Lung (tissue), 12 donors: ENCODE data around the gene SRCIN1. TPM values are rescaled to one million over a fixed set of nuclear protein-coding genes. Genes with fewer than 3 reads are reported as not detected.

Experiments
- ATAC-seq: fragments of 200-7000 bp; cut with Tn5 transposase; one replicate; pipeline ENCODE4 v1.9.1; 2020; ENCODE audit warnings: moderate number of reproducible peaks; ENCODE audit not compliant: insufficient read depth, low FRiP score
- DNase-seq, 3 donors: peaks; one replicate each; pipeline ENCODE4 v3.0.0-alpha.2; 2013 to 2017
- H3K27ac ChIP-seq, 2 donors: one replicate each; pipeline ENCODE4 v1.5.1; 2013; ENCODE audit warnings: mild to moderate bottlenecking in 2 of 2, moderate library complexity in 2 of 2, control low read depth in 1 of 2, inconsistent platforms in 1 of 2, low read depth in 1 of 2, low read length in 1 of 2
- H3K27me3 ChIP-seq, 3 donors: one replicate each; pipeline ENCODE4 v1.5.1; 2013; ENCODE audit warnings: low read length in 2 of 3; ENCODE audit not compliant: control insufficient read depth in 3 of 3, insufficient read depth in 3 of 3
- H3K36me3 ChIP-seq, 4 donors: one replicate each; pipeline ENCODE4 v1.5.1; 2013; ENCODE audit warnings: low read length in 4 of 4, mild to moderate bottlenecking in 1 of 4, moderate library complexity in 1 of 4; ENCODE audit not compliant: control insufficient read depth in 4 of 4, insufficient read depth in 4 of 4
- H3K4me1 ChIP-seq, 5 donors: one replicate each; pipeline ENCODE4 v1.5.1; 2013; ENCODE audit warnings: low read length in 5 of 5, mild to moderate bottlenecking in 2 of 5, moderate library complexity in 1 of 5; ENCODE audit not compliant: control insufficient read depth in 5 of 5, insufficient read depth in 5 of 5
- H3K4me3 ChIP-seq: one replicate; pipeline ENCODE4 v1.5.1; 2013; ENCODE audit warnings: mild to moderate bottlenecking, control low read depth, moderate library complexity
- H3K9ac ChIP-seq, 2 donors: one replicate each; pipeline ENCODE4 v1.5.1; 2013; ENCODE audit warnings: low read length in 2 of 2, control low read depth in 1 of 2; ENCODE audit not compliant: insufficient read depth in 1 of 2
- H3K9me3 ChIP-seq, 4 donors: one replicate each; pipeline ENCODE4 v1.5.1; 2013; ENCODE audit warnings: low read length in 3 of 4, mild to moderate bottlenecking in 1 of 4, moderate library complexity in 1 of 4; ENCODE audit not compliant: control insufficient read depth in 4 of 4, insufficient read depth in 3 of 4
- WGBS, 2 donors: extraction: QIAGEN DNeasy Blood & Tissue Kit; methylation state at CpG; one replicate each; pipeline ENCODE4 v1.1.7; 2013; 5-methylcytosine and 5-hydroxymethylcytosine counted together
- polyA plus RNA-seq, 2 donors: library from polyadenylated mRNA; stranded (reverse); fragments of 200-250 nt; gene quantifications; one replicate each; pipeline ENCODE4 v1.2.1, GENCODE V29; 2013
- total RNA-seq, 2 donors: library from RNA; depleted of rRNA in 1 of 2; stranded (reverse); fragments of >200 nt in 1 of 2; gene quantifications; one replicate each; pipeline ENCODE4 v1.2.1, GENCODE V29; 2014 to 2021
- TF ChIP-seq, protein P1 (sequence below): IDR thresholded peaks from 2 replicates; pipeline ENCODE4 v1.5.1; 2012; ENCODE audit warnings: mild to moderate bottlenecking; ENCODE audit errors: control extremely low read depth, extremely low read depth
- donor health status: control.
- donor health status: control.
- donor health status: Bipolar disorder and iron deficiency.
- donor health status: healthy.
- donor health status: DM: yes; HTN: yes; CAD: no.

The SRCIN1 gene
- total and polyA plus RNA-seq, 4 donors, result 1.5 to 15.0 (median 2.5) TPM

DNA sequence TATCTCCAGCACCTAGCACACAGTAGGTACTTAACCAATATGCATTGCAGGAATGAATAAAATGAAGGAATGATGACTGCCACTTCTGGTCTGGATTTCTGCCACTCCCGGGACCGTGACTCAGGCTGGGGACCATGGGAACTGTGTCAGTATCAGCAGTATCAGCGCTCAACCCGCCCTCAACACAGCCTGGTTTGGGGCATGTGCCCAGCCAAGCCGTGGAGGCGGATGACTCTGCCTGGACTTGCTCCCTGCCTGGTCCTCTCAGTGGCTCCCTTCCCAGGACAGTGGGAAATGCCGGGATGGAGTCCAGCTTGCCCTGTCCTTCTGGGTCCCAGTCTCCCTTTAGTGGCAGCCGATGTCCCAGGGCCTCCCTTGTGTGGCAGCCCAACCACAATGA lies 55.1 kb downstream of the SRCIN1 start:
- DNase-seq (no peak), ATAC-seq (no peak)
- WGBS, 2 donors, result 73 to 77% methylated on average over 8 of the region's 8 CpGs
- Histone ChIP-seq H3K27me3 (no peaks in the 10 kb centered on the region), H3K4me3 (no peak overlapping the region), H3K36me3 (no peaks in the 10 kb centered on the region), H3K4me1 (no peaks in the 10 kb centered on the region), H3K27ac (no peak overlapping the region), H3K9me3 (no peaks in the 10 kb centered on the region), H3K9ac (no peak overlapping the region)
- TF ChIP-seq, protein P1, sequence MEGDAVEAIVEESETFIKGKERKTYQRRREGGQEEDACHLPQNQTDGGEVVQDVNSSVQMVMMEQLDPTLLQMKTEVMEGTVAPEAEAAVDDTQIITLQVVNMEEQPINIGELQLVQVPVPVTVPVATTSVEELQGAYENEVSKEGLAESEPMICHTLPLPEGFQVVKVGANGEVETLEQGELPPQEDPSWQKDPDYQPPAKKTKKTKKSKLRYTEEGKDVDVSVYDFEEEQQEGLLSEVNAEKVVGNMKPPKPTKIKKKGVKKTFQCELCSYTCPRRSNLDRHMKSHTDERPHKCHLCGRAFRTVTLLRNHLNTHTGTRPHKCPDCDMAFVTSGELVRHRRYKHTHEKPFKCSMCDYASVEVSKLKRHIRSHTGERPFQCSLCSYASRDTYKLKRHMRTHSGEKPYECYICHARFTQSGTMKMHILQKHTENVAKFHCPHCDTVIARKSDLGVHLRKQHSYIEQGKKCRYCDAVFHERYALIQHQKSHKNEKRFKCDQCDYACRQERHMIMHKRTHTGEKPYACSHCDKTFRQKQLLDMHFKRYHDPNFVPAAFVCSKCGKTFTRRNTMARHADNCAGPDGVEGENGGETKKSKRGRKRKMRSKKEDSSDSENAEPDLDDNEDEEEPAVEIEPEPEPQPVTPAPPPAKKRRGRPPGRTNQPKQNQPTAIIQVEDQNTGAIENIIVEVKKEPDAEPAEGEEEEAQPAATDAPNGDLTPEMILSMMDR, result no peak

DNA sequence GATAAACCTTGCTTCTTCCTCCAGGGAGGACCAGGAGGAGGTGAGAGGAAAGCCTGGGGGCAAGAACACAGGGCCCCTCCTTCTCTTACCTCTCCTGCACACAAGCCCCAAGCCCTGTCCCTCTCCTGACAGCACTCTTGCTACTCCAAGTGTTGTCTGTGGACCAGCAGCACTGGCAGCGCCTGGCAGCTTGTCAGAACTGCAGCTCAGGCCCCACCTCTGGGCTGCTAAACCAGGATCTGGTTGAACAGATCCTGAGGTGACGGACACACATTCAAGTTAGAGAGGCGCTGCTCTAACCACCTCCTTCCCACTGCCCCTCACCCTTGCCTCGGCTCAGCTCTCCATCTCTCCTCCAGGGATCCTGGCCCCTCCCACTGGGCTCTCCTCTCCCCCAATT lies 56.5 kb downstream of the SRCIN1 start:
- H3K4me3 ChIP-seq, result no peak overlapping the region
- no peaks in the 10 kb centered on the region for H3K4me1 ChIP-seq
- no peaks in the 10 kb centered on the region for H3K27me3 ChIP-seq
- DNase-seq, result no peak
- ATAC-seq, result no peak
- no peak overlapping the region for H3K27ac ChIP-seq
- TF ChIP-seq, protein P1, result no peak
- 73 to 83% methylated on average over 4 of the region's 4 CpGs for WGBS, 2 donors
- peaks cover 0 to 2% (median 0%) of the 10 kb centered on the region in 4 donors for H3K9me3 ChIP-seq
- no peak overlapping the region for H3K9ac ChIP-seq
- H3K36me3 ChIP-seq, result no peaks in the 10 kb centered on the region

DNA sequence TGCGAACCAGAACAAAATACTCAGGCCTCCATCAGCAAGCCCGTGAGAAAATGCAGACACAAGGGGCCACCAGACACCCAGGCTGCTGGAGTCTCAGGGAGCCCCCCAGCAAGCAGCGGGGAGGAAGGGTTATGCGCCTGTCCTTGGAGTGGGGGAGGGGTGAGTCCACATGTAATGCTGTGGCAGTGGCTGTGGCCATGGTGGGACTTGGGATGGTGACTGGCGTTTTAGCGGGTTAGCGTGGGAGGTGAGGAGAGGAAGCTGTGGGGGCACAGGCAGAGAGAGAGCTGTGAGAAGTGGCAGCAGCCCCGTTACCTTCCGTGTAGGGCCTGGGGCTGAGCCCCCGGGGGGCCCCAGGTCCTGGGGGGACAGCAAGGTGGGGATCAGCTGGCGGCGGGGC lies 58.3 kb downstream of the SRCIN1 start:
- 61 to 73% methylated on average over 12 of the region's 12 CpGs for WGBS, 2 donors
- TF ChIP-seq, protein P1, result no peak
- Histone ChIP-seq H3K36me3 (no peaks in the 10 kb centered on the region), H3K27ac (no peak overlapping the region), H3K9ac (no peak overlapping the region), H3K27me3 (no peaks in the 10 kb centered on the region), H3K4me3 (no peak overlapping the region), H3K9me3 (peaks cover 0 to 2% (median 0%) of the 10 kb centered on the region in 4 donors), H3K4me1 (no peaks in the 10 kb centered on the region)
- DNase-seq (no peak), ATAC-seq (no peak)

DNA sequence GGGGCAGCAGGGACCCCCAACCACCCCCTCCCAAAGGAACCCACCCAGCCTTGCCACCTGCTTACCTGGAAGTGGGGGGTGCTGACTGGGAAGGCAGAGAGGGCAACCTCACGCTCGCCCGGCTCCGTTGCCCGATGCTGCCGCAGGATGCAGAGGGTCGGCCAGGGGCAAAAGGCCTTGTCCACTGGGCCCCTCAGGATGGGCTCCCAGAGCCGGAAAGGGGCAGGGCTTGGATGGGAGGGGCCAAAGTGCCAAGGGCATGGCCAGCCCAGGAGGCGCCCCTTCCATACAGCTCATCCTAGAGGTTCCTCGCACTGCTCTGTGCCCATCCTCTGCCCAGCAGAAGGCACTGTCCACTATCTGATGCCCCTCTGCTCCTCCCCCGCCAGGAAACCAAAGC lies 59.4 kb downstream of the SRCIN1 start:
- H3K27me3 ChIP-seq, result no peaks in the 10 kb centered on the region
- ATAC-seq, result no peak
- no peak for DNase-seq

More for the DNA sequence above, 59.4 kb downstream of the SRCIN1 start:
- no peak overlapping the region for H3K4me3 ChIP-seq
- no peak overlapping the region for H3K27ac ChIP-seq
- no peaks in the 10 kb centered on the region for H3K36me3 ChIP-seq
- H3K9me3 ChIP-seq, result peaks cover 0 to 2% (median 0%) of the 10 kb centered on the region in 4 donors
- H3K4me1 ChIP-seq, result no peaks in the 10 kb centered on the region
- WGBS, 2 donors, result 87 to 88% methylated on average over 11 of the region's 11 CpGs
- TF ChIP-seq, protein P1, result no peak
- H3K9ac ChIP-seq, result no peak overlapping the region
